Inflammatory macrophage (primary cell): ENCODE measurements around the gene SAG.

Experiments used
- DNase-seq, 2 donors: peaks; one replicate each; pipeline ENCODE4 v3.0.0-alpha.2; 2020 to 2022

Gene SAG

GRCh38 chr2:233289648-233290047 is 18.0 kb upstream of the SAG start:
- DNase-seq = no peak

DNA sequence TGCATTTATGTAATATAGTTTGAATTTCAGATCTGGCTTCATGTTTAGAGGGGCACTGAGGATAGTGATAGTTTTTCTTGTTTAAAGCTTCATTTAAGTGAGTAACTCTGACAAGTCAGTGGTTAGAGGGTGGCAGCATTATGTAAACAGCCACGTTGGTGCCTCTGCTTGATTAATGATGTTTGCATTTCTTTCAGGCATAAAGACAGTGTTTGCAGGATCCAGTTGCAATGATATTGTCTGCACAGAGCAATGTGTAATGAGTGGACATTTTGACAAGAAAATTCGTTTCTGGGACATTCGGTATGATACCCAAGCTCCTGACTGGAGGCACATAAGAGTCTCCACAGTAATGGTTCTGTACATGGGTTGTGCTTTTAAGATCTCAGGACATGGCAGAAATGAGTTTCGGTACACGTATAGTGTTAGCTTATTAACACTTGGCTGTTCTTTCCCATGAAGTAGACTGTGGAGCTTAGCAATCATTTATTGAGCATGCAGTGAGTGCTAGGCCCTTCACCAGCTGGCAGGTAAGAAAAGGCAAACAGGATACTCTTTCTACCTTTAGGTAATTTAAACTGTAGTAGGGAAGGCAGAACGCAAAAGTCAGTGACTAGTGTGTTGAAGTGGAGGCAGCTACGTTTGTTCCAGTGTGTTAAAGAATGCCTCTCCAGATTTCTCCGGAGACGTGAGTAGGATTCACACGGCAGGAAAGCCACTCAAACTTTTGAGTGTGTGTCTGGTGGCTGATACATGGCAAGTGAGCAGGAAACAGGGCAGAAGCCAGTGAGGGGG is 17.4 kb upstream of the SAG start:
- no peak for DNase-seq

DNA sequence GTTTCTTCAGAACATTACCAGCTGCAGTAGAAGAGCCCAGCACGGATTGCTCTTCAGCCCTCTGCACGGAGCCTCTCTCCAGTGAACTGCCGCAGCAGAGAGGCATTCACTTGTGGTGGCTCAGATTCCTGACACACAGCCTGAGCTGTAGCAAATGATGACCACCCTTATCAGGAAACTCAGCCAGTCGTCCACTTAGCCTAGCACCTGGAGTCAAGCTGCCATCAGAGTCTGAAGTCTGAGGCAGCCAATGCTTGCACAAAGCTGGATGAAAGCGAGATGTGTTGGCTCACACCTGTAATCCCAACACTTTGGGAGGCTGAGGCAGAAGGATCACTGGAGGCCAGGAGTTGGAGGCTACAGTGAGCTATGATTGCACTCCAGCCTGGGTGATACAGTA is 11.7 kb upstream of the SAG start:
- DNase-seq = no peak

DNA sequence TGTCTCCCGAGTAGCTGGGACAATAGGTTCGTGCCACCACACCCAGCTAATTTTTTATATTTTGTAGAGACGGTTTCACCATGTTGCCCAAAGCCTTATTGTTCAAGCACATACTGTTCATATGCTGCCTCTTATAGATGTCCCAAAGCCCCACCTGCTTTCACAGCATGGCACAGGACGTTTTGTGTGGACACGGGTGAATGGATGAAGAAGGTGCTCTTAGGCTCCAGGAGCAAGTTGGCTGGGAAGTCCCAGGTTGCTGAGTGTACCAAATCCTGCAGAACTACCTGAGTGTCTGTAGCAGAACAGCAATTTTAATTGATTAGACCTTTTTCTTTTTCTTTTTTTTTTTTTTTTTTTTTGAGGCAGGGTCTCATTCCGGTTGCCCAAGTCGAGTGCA is 10.5 kb upstream of the SAG start:
- DNase-seq = no peak

- no peak for DNase-seq
These were observed 7.2 kb upstream of the SAG start for GRCh38 chr2:233300401-233300800.

DNA sequence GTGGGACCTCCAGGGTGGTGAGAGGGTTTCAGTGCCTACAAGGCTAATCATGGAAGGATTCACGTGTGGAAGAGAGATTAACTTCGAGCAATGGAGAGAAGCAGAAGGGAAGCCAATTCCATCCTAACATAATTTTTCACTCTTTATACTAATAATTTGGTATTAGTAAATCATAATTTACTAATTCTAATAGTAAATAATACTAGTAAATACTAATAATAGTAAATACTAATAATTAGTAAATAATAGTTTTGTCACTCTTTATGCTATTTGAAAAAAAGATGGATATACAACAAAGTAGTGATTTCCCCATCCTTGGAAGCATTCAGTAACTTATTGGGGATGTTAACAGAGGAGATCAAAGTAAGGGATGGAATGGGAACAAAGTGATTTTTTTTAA is 6.4 kb upstream of the SAG start:
- DNase-seq = no peak

DNA sequence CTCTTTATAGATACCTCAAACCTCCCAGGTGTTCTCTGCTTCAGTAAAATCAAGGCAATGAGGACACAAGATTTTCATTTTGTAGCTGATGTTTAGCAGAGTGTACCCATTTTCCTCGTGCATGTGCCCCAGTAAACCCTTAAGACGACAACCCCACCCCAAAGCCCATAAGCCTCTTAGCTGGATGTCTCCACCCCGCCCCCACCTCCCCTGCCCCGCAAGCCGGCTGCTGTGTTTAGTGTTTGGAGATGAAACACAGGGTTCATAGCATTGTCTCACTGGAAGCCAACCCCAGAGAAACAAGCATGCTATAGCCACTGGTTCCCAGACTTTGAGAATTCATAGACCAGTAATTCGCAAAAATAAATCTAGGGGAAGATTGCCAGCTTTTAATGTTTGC is 5.8 kb upstream of the SAG start:
- no peak for DNase-seq

GRCh38 chr2:233303252-233303651 is 4.4 kb upstream of the SAG start:
- DNase-seq = no peak

- no peak for DNase-seq
These were observed 3.8 kb downstream of the SAG start for GRCh38 chr2:233311241-233311926.

- DNase-seq = no peak
These were observed 5.3 kb downstream of the SAG start for GRCh38 chr2:233312874-233313273.

- DNase-seq = no peak
These were observed 6.7 kb downstream of the SAG start for GRCh38 chr2:233314180-233314925.

DNA sequence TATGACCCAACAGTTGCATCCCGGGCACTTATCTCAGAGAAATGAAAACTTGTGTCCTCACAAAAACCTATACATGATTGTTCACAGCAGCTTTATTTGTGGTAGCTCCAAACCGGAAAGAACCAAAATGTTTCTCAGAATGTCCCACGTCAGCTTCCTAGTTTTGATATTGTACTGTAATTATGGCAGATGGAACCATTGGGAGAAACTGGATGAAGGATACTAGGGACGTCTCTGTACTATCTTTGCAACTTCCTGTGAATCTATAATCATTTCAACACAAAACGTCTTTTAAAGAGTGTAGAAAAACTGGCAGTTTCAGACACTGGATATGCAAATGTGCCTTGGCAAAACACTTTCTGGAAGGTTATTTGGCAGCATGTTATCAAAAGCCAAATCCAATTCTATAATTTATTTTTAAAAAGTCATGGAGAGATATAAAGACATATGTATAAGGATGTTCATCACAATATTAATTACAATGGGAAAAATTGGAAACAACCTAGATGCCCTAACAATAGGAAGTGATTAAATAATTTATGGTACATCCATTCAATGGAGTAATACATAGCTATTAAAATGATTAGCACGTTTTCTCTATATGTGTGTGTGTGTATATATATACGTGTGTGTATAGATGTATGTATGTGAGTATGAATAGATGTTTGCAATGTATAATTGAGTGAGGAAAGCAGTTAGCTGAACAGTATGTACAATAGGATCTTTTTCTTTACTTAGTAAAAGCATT is 9.8 kb downstream of the SAG start:
- DNase-seq = no peak

DNA sequence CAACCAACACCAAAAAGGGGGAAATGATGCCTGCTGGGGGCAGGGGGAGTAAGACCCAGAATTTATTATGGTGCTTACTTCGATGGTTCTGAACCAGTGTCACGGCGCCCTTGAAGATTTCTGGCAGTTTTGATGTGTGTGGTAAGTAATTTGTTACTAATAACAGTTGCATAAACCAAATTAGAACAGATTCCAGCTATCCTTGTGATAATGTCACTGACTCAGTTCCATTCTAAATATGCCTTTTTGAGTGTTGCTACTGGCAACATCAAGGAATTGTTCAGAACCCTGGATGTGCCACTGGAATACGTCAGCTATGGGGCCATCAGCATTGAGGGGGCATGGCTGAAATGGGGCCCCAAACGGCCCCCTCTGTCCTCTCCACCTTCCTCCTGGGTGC is 11.6 kb downstream of the SAG start:
- no peak for DNase-seq

DNA sequence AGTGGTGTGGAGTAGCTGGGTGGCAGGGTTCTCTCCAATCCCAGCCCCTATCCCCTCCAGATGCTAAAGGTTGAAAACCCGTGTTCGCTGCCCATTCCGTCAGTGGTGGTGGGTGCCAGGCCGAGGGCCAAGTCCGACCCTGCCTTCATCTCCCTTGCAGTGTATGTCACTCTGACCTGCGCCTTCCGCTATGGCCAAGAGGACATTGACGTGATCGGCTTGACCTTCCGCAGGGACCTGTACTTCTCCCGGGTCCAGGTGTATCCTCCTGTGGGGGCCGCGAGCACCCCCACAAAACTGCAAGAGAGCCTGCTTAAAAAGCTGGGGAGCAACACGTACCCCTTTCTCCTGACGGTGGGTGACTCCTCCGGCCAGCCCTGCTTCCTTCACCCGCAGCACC is 12.9 kb downstream of the SAG start:
- no peak for DNase-seq

DNA sequence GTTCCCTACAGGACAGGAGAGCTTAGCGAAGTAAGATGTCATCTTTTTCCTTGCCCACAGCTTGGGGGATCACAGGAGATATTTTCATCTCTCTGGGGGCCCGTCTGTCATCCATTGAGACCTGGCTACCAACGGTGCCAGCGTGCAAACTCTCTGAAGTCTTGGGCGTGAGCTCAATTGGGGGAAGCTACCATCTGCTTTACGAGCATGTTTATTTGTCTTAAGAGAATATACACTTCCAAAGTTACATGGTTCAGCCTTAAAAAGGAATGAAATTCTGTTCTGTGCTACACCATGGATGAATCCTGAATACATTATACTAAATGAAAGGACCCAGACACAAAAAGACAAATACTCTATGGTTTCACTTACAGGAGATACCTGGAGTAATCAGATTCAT is 13.6 kb downstream of the SAG start:
- DNase-seq = no peak

- DNase-seq = no peak
These were observed 16.2 kb downstream of the SAG start for GRCh38 chr2:233323851-233324250.

DNA sequence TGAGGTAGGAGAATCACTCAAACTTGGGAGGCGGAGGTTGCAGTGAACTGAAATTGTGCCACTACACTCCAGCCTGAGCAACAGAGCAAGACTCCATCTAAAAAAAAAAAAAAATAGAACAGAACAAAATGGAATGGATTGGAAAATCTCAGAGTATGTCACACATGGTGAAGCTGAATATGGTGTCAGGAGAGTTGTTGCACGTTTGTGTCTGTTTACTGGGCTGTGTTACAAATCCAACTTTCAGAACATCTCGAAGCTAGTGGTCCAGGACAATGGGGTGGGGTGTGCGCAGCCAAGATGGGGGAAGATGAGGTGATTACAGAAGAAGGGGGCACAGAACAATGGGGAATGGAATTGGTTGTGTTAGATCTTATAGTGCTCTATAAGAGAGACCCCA is 17.6 kb downstream of the SAG start:
- DNase-seq = no peak

- no peak for DNase-seq
These were observed 18.2 kb downstream of the SAG start for GRCh38 chr2:233325814-233326213.

- no peak for DNase-seq
These were observed 18.9 kb downstream of the SAG start for GRCh38 chr2:233326500-233326899.

DNA sequence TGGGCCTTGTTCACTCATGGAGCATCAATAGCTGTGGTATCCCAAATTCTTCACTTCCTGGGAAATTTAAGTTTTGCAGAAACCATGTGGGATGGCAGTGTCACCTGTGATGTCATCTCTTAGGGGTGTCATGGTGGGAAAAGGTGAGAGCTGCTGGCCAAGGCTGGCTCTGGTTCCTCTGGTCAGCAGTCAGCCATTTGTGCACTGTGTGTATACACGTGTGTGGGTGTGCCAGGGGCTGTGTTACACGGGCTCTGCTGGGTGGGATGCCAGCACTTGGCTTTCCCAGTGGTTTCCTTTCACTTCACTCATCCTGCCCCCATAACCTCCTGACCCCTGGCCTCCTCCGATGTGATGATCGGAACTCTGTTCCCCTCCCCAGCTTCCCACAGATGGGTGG is 21.3 kb downstream of the SAG start:
- DNase-seq = no peak

GRCh38 chr2:233329489-233330135 is 22.0 kb downstream of the SAG start:
- DNase-seq = no peak

DNA sequence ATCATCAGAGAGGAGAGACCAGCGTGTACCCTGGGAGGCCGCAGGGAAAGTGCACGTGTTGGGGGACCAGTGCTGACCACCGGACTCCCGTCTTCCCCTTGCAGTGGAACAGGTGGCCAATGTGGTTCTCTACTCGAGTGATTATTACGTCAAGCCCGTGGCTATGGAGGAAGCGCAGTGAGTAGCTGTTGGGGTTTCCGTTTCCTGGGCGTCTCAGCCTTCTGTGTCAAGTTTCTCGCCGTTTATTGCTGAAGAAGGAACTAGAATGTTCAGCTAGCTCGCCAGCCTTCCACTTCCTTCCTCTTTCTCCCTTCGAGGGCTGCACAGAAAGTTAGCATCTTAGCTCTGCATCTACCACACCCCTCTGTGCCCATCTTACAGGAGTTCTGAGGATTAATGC is 23.9 kb downstream of the SAG start:
- peak; percentile 95 to 98 for DNase-seq

GRCh38 chr2:233332125-233332524 is 24.5 kb downstream of the SAG start:
- DNase-seq = no peak
